AG10803 (cell line): ENCODE measurements around the gene SCD5.

Experiments used
- DNase-seq: peaks from one replicate; pipeline ENCODE4 v3.0.0; 2010; ENCODE audit warnings: low read depth
- H3K4me3 ChIP-seq: 2 replicates; pipeline ENCODE4 v1.5.1; 2011; ENCODE audit warnings: mild to moderate bottlenecking, low read length, control low read depth
- CTCF ChIP-seq: conservative IDR thresholded peaks from 2 replicates; pipeline ENCODE4 v1.5.1; 2011; ENCODE audit warnings: mild to moderate bottlenecking, low read length, control low read depth, inconsistent platforms

Gene SCD5

GRCh38 chr4:82696117-82696860 is 102.3 kb downstream of the SCD5 start:
- H3K4me3 ChIP-seq = no peak overlapping the region
- TF ChIP-seq CTCF = no peak
- DNase-seq = no peak

GRCh38 chr4:82694892-82695291 is 103.7 kb downstream of the SCD5 start:
- H3K4me3 ChIP-seq = no peak overlapping the region
- TF ChIP-seq CTCF = no peak
- DNase-seq = no peak

GRCh38 chr4:82694046-82694445 is 104.5 kb downstream of the SCD5 start:
- DNase-seq = no peak
- no peak for TF ChIP-seq CTCF

GRCh38 chr4:82692101-82692780 is 106.4 kb downstream of the SCD5 start:
- no peak overlapping the region for H3K4me3 ChIP-seq
- TF ChIP-seq CTCF = no peak
- no peak for DNase-seq

More at GRCh38 chr4:82694046-82694445, 104.5 kb downstream of the SCD5 start:
- no peak overlapping the region for H3K4me3 ChIP-seq

GRCh38 chr4:82691431-82691830 is 107.2 kb downstream of the SCD5 start:
- no peak for TF ChIP-seq CTCF
- DNase-seq = no peak
- H3K4me3 ChIP-seq = no peak overlapping the region

GRCh38 chr4:82688091-82688795 is 110.4 kb downstream of the SCD5 start:
- DNase-seq = no peak
- TF ChIP-seq CTCF = no peak
- H3K4me3 ChIP-seq = no peak overlapping the region
